Fibroblast of skin of right biceps (primary cell): ENCODE measurements around the gene DCLRE1A.
"Not testable (repeated sequence)": the region's sequence is repeated elsewhere in the genome, so short reads cannot be mapped to it uniquely, and the experiment has no call there.

Source experiments
- DNase-seq: peaks from one replicate; pipeline ENCODE4 v3.0.0-alpha.2; 2013

DCLRE1A gene

DNA sequence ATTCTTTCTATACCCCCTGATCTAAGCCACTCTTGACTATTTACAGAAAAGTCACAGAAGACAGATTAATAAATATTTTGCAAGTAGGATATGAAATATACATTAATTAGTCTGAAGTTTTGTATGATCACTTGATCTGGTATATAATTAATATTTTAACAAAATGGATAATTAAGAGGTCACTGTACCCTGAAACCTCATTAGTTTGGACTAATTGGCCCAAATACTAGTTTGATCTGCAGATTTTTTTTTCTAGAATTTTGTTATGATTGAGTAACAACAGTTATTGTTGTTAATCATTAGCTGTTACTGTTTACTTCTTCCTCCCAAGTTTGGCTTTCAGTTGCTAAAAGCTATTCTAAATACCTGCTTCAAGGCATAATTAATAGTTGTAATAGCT is 3.3 kb upstream of the DCLRE1A start:
- no peak for DNase-seq

DNA sequence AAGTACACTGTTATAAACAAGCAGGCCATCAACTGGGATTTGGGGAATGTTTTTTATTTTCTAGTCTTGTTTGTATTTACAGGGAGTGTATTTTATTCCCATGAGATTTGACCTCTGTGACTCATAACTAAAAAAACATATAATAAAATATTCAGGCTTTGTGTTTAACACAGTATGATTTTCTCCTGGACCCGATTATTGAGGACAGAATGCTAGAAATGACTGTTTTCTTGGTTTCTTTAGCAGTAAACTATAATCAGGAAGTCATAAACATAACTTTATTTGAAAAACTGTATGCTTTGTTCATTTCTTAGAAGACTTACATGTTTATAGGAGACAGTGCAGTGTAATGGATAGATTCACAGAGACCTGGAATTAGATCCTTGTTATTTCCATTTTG is 2.7 kb upstream of the DCLRE1A start:
- no peak for DNase-seq

DNA sequence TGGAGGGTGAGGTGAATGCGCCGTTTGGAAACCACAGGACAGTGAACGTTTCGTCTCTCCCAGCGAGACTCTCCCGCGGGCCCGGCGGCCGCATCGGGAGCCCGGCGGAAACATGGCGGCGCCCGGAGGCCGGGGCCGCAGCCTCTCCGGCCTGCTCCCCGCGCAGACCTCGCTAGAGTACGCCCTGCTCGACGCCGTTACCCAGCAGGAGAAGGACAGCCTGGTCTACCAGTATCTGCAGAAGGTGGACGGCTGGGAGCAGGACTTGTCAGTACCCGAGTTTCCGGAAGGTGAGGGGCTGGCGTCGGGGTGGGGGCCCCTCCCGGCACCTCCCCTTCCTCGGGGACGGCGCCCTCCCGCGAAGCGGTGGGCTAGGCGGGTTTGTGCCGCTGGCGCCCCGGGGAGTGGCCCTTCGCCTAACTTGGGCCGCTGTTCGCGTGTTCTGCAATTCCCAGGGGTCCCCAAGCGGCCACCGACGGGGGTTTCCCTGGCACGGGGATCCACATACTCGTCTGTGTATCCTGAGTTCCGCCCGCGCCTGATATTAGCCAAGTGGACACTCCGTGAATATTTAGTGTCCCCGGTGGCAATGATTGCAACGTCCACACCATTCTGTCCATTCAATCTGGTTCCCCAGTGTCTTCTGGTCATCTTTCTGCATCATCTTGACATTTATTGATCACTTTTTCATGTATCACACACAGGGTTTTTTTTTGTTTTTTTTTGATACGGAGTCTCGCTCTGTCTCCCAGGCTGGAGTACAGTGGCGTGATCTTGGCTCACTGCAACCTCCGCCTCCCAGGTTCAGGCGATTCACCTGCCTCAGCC is 1.1 kb upstream of the DCLRE1A start:
- DNase-seq = no peak

DNA sequence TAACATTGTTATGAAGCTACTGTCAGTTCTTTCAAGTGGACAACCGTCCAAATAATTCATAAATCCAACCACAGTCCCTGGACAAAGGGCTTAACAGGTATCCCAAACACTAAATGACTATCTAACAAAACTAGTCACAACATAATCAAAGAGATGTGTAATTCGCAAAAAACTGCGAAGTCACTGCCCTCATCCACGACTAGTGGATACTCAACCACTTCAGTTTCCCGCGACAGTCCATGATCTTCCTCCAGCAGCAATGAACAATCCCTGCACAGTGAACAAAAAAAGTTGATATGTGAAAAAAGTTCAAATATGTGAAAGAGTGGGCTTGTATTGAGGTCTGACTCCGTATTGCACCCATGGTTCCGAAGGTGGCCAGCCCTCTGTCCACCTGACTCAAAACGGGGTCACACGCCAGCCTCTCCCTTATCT is 287 bp downstream of the DCLRE1A start:
- peak; percentile 7 for DNase-seq

DNA sequence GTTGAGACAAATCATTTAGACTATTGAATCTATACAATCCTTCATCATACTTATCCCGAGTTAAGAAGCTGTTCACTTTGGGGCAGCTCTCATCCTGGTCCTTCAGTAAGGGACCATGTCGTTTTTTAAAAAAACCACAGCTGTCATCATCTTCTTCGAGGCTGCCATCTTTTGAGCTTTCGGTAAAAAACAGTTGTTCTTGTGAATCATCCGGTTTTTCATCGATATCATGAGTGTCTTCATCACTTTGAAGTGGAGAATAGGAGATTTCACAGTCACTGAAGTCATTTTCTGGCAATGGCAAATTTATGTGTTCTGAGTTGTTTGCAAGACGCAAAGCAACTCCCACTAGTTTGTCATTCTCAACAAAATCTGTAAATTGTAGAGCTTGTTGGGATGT is 3.9 kb downstream of the DCLRE1A start:
- no peak for DNase-seq

DNA sequence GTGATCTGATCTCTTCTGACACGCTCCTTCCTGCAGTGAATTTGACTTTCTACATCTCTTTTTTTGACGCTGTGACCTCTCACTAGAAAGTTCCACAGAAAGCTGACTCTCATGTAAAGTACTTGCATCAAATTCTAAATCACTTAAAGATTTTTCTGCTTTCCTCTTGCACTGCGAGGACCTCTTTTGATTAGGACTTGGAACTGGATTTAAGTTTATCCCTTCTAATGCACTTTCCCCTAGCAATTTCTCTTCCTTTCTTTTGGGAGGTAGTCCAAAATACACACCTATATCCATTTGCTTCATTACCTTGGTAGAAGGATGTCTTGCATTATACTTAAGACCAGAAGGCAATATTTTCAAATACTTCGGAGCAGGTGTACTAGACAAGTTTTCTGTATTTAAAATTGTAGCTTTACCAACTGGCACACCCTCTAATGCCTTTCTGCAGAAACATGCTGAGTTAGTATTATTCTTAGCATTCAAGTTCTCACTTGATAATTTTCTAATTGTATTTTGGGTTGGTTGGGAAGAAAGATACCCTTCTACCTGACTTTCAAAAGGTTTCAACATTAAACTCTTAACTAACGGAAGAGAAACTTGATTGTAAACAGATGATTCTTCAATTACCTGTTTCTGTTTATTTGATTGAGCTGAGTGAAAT is 4.6 kb downstream of the DCLRE1A start:
- DNase-seq = no peak

DNA sequence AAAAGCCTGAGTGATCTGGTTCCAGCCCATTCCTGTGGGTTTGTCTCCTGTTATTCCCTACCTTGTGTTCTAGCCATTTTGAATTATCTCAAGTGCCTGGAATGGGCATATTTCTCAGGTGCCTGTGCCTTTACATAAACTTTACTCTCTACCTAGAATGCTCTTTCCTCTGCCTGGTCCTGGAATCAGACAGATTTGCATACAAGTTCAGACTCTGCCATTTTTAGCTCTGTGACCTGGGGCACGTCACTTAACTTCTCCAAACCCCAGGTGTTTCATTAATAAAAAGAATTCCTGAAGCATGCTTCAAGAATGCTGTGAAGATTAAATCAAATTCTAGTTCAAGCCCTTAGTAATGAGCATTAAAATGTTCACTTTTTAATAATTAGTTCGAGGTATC is 7.8 kb downstream of the DCLRE1A start:
- DNase-seq = no peak

DNA sequence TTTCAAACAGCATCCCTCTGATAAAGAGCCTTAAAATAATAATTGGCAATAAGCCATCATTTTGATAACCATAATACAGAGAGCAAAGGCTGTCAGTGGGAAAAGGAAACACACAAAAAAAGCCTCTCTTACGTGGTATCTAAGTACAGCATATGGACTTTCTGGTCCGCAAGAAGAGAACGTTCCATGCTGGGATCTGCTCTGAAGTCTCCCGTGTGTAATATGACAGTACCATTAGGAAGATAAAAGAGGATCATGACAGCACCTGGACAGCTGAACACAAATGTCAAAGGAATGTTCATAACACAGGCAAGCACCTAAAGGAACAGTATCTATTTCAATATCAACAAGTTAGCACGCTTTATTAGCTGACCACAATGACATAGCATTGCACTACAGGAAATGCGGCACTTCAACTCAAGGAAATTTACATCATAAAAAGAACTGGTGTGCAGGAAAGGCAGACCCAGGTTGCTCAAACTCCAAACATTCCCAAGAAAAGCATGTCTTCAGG is 9.9 kb downstream of the DCLRE1A start:
- no peak for DNase-seq

DNA sequence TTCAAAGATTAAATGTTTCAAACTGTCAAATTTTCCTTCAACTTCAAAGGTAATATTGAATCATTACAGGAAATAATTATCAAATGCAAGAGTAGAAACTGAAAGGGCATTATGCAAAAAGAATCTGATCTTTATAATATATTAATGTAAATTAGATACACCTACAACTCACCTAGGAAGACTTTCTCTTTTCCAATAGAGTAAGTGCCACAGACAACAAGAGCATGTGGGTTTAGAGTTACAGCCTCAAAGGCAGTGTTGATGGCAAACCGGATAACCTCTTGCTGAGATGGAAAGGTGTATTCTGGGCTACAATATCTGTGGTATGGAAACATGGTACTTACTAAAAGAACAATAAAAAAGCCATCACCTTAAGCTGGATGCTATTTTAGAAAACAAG is 11.7 kb downstream of the DCLRE1A start:
- DNase-seq = no peak

DNA sequence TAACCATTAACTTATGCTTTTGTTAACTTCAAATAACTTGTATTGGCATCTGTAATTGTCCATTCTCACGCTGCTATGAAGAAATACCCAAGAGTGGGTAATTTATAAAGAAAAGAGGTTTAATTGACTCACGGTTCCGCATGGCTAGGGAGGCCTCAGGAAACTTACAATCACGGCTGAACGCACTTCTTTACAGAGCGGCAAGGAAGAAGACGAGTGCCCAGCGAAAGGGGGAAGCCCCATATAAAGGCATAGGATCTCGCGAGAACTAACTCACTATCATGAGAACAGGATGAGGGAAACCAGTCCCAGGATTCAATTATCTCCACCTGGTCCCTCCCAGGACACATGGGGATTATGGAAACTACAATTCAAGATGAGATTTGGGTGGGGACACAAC is 25.3 kb downstream of the DCLRE1A start:
- not testable (repeated sequence) for DNase-seq

DNA sequence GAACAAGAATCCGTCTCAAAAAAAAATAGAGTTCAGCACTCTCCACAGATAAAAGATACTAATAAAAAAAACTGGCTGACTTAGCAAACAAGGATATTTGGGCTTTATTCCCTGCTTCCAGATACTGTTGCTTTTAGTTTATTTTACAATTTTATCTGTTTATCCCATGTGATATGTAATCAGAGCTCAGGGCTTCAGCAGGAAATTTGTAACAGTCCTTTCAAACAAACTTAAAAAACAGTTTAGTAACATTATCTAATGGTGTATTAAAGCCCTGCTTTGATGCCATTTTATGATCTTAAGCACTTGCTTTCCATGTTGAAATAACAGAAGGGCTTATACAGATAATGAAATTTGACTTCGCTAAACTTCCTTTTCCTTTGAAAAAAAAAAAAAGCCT is 28.1 kb downstream of the DCLRE1A start:
- no peak for DNase-seq

DNA sequence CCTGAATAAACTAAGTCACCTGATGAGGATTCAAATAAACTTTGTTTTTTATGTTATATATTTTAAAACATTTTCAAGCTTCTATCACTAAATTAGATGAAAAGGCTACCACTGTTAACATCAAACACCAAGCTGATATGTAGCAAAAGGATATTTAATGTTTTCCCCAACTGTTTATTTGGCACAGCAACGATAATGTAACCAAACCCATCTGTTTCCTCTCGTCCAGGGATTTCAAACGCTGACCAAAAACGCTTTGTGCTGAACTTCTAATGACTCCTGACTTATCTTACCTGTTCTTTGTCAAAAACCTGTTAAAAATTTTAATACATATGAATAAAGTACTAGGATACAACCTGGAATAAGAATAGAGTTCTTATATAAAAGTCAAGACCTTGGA is 30.5 kb downstream of the DCLRE1A start:
- DNase-seq = no peak

DNA sequence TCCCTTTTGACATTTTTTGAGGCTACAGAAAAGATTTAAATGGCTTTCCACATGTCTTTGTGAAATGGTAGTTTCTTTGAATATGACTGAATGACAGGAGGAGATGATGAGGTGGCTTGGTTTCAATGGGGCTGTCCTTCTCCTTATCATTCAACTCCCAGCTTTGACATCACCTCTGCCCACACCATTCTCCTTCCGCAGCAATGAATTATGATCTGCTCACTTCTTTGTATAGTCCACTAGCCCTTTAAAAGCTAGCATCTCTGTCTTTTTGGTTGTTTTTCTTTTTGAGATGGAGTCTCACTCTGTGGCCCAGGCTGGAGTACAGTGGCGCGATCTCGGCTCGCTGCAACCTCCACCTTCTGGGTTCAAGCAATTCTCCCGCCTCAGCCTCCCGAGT is 31.7 kb downstream of the DCLRE1A start:
- DNase-seq = no peak

DNA sequence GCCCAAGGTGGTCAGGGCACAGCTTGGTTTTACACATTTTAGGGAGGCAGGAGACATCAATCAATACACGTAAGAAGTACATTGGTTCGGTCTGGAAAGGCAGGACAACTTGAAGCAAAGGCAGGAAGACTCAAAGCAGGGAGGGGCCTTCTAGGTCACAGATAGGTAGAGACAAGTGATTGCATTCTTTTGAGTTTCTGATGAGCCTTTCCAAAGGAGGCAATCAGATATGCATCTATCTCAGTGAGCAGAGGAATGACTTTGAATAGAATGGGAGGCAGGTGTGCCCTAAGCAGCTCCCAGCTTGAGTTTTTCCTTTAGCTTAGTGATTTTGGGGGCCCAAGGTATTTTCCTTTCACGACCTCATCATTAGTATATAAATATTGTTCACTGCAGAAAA is 32.6 kb downstream of the DCLRE1A start:
- not testable (repeated sequence) for DNase-seq

DNA sequence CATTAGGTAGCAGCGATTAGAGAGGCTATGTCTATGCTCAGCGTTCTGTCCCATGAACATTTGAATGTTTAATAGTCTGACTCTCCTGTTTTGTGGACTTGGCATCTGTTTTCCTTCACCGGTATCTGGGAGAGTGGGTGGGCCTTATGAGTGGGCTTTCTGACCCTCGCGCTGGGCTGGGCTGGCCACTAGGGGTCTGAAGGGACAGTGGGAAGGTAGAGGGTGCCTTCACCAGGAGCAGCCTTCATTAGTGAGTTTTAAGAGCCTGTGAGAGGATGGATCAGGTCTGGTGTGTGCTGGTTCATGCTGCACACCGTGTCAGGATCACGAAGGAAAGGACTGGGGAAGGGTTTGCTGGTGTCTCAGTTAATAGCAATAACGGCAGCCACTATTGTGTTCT is 33.4 kb downstream of the DCLRE1A start:
- no peak for DNase-seq

DNA sequence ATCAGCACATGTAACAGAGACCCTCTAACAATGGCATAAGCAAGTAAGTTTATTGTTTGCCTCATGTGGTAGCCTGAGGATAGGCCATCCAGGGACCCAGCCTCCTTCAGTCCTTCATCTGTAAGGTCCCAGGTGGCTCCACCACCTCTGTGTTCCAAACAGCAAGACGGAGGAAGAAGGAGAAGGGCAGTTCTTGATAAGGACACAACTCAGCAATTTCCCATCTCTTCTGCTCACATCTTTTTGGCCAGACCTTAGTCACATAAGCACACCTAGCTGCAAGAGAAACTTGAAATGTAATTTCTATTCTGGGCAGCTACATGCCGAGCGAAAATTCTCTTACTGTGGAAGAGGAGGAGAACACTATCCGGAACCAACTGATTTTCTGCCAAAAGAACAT is 33.9 kb downstream of the DCLRE1A start:
- no peak for DNase-seq

DNA sequence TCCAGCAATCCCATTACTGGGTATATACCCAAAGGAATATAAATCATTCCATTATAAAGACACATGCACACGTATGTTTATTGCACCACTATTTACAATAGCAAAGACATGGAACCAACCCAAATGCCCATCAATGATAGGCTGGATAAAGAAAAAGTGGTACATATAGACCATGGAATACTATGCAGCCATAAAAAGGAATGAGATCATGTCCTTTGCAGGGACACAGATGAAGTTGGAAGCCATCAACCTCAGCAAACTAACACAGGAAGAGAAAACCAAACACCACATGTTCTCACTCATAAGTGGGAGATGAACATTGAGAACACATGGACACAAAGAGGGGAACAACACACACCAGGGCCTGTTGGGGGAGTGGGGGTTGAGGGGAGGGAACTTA is 39.2 kb downstream of the DCLRE1A start:
- DNase-seq = not testable (repeated sequence)

DNA sequence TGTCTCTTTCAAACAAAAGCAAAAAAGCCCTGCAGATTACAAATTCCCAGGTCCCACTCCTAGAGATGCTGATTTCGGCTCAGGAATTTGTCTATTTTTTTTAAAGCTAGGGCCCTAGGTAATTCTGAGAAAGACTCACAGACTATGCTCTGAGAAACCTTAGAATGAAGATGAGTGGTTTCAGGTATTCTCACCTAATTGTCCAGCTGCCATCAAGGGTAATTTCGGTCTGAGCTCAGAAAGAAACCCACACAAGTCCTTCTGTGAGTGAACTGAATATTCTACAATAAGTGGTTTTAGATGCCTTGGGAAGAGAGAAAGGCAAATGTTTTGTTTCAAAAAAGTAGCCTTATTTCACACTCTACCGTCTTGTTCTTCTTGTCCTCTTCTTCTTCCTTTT is 45.7 kb downstream of the DCLRE1A start:
- no peak for DNase-seq

DNA sequence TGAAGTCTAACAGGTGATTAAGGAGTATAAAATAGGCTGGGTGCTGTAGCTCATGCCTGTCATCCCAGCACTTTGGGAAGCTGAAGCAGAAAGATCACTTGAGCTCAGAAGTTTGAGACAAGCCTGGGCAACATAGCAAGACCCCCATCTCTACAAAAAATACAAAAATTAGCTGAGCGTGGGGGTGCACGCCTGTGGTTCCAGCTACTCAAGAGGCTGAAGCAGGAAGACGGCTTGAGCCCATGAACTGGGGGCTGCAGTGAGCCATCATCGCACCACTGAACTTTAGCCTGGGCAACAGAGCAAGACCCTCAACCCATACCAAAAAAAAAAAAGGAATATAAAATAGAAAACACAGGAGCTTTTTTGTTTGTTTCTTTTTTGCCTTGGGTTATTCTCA is 47.4 kb downstream of the DCLRE1A start:
- DNase-seq = no peak

DNA sequence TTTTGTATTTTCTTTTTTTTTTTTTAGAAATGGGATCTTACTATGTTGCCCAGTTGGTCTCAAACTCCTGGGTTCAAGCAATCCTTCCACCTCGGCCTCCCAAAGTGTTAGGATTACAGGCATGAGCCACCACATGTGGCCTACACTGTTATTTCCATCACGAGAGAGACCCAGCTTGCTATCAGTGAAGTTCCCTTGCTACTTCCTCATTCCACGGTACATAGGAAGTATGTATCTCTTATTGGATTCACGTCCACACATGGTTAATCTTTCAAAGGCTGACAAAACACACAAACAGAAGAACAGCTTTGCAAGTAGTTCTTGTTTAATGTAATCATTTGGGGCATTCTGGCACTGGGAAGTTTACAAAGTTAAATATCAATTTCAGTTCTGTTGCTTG is 50.9 kb downstream of the DCLRE1A start:
- no peak for DNase-seq

DNA sequence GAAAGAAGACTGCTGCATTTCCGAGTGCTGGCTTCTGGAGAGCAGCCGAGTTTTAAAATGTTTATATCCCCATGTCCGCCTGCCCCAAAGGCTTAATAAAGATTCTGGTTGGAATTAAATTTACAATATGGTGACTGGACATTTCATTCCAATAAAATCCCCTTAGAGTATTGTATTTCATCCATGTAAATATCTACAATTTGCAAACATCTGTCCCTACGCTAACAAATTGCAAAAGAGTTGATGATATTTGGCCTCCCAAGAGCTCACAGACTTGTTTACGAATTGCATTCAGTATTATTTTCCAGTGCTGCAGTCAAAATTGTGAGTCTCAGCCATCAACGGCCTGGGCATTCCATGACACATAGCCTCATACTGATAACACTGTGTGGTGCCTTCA is 52.3 kb downstream of the DCLRE1A start:
- no peak for DNase-seq

DNA sequence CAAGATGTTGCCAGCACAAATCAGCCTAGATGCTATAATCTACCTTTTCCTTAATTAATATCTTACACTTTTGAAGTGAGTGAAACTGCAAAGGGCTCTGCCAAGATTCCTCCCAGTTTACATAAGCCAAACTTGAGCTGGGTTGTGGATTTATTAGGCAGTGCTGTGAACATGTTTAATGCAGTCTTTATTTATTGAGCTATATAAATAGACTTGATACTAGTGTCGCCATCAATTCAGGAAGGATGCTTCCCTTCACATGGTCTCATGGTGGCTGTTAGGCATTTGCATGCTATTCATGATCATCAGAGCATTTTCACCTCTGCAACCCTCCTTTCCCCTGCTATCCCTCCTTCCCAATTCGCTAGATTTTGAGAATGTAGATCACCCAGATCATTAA is 62.2 kb downstream of the DCLRE1A start:
- no peak for DNase-seq

DNA sequence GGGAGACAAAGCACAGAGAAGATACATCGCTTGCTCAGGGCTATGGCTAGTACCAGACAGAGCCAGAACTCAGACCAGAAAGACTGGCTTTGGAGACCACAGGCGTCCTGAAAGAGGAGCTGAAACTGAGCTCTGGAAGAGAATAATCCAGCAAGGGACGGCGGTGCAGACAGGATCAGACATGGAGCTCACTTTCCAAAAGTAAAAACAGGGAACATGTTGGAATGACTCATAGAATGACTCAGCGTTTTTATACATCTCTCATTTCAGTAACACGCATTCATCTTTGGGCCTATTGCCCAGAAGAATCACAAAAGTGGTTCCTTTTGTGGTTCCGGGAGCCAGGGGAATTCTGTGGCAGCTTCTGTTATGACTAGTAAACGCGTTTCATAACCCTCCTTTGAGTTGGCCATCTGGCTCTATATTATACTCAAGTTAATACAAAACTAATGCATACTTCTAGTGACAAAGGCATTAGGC is 65.2 kb downstream of the DCLRE1A start:
- DNase-seq = peak; percentile 97
